HG03159 (cell line): ENCODE results near the gene NELL1.
A peak's percentile ranks its signal among the peaks of the same experiment; 100 is the strongest.

Experiments
- ATAC-seq: cut with Tn5 transposase; IDR thresholded peaks from one replicate; pipeline ENCODE4 v1.9.1; 2021; ENCODE audit warnings: mild to moderate bottlenecking, moderate library complexity; ENCODE audit not compliant: unreplicated experiment

The NELL1 gene

GRCh38 chr11:21472261-21472660 lies 802.9 kb downstream of the NELL1 start:
- no peak for ATAC-seq

GRCh38 chr11:21474529-21474928 lies 805.1 kb downstream of the NELL1 start:
- ATAC-seq = no peak

GRCh38 chr11:21475276-21475675 lies 805.9 kb downstream of the NELL1 start:
- ATAC-seq = no peak

GRCh38 chr11:21476588-21476987 lies 807.2 kb downstream of the NELL1 start:
- no peak for ATAC-seq

DNA sequence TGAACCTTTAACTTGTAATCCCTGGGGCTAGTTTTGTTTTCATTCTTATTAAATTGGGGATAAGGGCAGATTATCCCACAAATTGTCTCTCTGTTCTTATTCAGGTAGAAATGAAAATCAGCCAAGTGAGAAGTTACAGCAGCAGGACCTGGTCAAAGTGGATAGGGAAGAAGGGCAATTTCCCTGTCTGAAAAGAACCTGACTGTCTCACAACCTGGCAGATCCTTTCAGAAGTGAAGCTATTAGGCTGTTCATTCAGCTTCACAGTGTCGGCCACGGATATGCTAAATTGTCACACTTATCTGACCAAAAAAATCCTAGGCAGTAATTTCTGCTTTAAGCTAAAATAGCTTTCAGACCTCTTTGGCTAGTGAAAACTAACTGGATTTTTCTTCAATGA lies 810.9 kb downstream of the NELL1 start:
- ATAC-seq = no peak

GRCh38 chr11:21481255-21481654 lies 811.9 kb downstream of the NELL1 start:
- no peak for ATAC-seq

GRCh38 chr11:21484039-21484438 lies 814.7 kb downstream of the NELL1 start:
- no peak for ATAC-seq

- no peak for ATAC-seq
Observed at GRCh38 chr11:21485006-21485405, 815.6 kb downstream of the NELL1 start.

DNA sequence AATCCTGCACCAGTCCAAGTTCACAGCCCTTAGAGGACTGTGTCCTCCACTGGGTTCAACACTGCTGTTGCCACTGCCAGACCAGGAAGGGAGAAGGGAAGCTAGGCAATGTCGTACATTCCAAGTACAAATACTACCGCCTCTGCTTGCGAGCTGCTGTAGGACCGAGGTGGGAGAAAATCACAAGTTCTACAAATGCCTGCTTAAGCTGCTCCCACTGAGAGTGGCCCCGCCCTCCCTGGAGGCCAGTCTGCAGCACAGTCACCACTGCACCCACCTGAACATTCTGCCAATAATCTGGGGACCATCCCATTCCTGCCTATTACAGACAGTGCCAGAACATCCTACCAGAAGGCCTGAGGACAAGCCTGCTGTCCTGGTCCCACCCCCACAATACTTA lies 816.0 kb downstream of the NELL1 start:
- ATAC-seq = no peak

GRCh38 chr11:21489416-21490115 lies 820.2 kb downstream of the NELL1 start:
- no peak for ATAC-seq

GRCh38 chr11:21492931-21493330 lies 823.5 kb downstream of the NELL1 start:
- ATAC-seq = no peak

GRCh38 chr11:21494946-21495345 lies 825.6 kb downstream of the NELL1 start:
- ATAC-seq = no peak

DNA sequence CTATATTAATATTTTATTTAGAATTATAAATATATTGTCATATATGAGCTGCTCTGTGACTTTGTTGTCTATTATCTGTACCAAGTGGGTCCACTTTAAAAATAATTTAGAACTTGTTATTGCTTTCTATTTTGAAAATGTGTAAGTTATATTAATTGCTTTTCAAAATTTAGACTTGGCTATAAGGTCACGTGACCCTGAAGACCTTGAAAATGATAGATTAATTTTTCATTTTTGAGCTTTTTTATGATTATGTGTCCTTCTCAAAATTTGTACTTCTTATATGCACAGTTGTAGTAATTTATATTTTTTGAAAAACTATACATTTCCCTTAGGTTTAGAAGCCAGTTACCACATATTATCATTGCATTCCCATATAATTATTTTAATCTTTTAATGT lies 826.5 kb downstream of the NELL1 start:
- ATAC-seq = no peak

- no peak for ATAC-seq
Observed at GRCh38 chr11:21501245-21501644, 831.9 kb downstream of the NELL1 start.

- ATAC-seq = no peak
Observed at GRCh38 chr11:21505070-21505469, 835.7 kb downstream of the NELL1 start.

DNA sequence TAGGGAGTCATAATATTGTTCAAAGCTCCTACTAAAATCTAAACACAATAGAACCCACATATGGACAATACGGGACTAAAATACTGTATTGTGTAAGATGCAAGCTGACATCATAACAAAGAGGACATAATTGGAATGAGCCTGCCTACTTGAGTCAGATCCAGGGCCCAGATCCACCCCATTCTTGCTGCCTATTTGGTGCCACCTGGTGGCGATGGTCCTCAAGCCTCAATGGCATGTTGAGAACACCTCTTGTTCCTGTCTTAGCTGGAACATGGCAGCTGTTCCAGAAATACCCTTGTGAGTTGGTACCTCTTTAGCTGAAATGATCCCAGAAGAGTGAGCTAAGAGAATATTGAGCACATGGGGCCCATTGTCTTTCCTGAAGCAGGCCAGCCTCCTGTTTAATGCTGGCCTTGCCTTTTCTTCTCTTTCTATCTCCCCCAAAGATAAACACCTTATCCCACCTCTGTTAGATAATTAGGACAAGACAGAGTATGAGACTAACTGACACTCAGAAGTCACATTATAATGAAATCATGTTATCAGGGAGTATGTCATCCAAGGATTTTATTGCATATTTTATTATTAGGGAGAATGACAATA lies 842.6 kb downstream of the NELL1 start:
- ATAC-seq = peak; percentile 89

DNA sequence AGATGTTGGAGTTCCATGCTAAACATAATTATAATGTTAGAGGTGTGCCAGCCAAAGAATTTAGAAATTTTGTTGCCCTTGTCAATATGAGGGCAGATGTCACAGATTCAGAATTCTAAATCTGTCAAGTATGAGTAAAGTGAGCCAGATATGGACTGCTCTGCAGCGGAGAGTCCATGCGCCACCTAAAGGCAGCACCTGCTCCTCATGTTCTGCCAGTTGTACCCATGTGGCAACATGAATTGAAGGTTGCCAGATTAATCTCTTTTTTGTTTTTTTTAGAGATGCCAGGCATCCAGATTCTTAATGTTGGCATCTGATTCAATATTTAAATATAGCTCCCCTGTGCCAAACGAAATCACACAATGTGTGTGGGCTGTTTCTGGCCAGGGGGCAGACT lies 844.9 kb downstream of the NELL1 start:
- ATAC-seq = no peak

DNA sequence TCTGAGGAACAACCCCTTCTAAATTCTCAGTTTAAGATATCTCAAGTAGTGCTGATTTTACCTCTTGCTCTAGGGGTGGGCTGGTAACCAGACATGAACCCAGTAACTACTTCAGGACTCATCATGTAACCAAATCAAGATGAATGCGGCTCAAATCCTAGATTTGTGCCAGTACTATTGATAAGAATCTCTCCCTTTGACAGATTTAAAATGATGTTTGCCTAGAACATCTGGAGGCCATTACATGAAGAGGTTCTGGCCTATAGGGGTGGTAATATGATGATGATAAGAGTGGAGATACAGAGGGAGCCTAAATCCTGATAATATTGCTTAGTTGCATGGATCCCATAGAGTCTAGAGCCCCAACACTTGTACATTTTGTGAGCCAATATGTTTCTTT lies 850.9 kb downstream of the NELL1 start:
- no peak for ATAC-seq

GRCh38 chr11:21529187-21529586 lies 859.8 kb downstream of the NELL1 start:
- no peak for ATAC-seq

DNA sequence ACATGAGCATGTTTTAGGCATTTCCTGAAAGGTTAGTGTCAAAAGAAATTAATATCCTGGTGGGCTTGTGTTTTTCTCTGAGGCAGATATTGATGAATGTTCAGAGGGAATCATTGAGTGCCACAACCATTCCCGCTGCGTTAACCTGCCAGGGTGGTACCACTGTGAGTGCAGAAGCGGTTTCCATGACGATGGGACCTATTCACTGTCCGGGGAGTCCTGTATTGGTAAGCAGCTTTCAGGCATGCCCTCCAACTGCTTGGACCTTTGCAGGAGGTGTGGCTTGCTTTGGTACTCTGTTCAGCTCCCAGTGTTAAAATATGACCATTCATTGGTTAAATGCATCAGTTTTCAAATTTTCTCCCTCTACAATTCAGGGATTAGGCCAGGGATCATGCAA lies 864.9 kb downstream of the NELL1 start:
- ATAC-seq = no peak

DNA sequence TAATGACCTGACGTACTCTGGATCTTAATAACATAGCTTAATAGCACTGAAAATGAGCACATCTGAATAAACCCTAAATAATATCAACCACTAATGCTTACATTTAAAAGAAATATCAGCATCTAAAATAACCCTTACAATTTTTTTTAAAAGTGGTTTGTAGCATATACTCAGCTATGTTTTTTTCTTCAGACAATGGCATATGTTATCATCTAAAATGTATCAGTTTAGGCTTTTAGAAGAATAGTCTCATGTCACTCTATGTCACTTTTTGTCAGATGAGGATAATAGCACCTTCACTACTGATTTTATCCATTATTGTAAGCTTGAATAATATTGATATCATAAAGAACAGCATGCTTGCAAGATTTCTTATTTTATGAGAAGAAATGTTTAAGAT lies 868.6 kb downstream of the NELL1 start:
- ATAC-seq = no peak

DNA sequence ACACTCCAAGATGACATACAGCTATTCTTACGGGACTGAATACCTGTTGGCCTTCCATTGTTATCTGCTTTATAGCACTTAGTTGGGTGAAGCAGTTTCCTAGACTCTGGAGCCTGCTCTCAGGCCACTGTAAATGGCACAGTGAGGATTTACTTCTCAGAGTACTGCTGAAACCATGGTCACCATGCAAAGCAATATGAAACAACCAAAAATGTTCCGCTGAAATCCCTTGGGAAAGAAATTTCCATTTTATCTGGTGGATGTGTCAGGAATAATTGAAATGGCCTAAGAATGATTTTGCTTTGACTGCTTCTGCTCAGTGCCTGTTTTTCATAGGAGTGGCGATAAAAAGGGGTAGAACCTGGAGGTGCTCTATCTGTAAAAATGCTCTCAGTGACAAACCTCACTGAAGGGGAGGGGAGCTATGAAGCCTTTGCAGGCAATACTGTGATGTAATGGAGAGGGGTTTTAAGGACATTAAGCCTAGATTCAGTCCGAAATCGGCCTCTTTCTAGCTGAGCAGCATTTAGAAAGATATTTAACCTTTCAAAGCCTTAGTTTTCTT lies 871.9 kb downstream of the NELL1 start:
- ATAC-seq = no peak

- no peak for ATAC-seq
Observed at GRCh38 chr11:21543901-21544300, 874.5 kb downstream of the NELL1 start.
